Right atrium auricular region (tissue), 2 donors: ENCODE results near the gene EFCAB12. TPM values are rescaled to one million over a fixed set of nuclear protein-coding genes. Genes with fewer than 3 reads are reported as not detected.

Experiments
- DNase-seq: peaks from one replicate; pipeline ENCODE4 v3.0.0-alpha.2; 2019; ENCODE audit warnings: low spot score
- H3K27ac ChIP-seq, 2 donors: fragments of 200-600 bp; sonication (generic); 1 replicate in 1 of 2; 2 replicates in 1 of 2; pipeline ENCODE4 v1.5.1; 2016 to 2019
- H3K27me3 ChIP-seq, 2 donors: fragments of 200-600 bp; sonication (generic); one replicate each; pipeline versions ENCODE4 v1.5.1 to v1.6.0; 2017 to 2019
- H3K36me3 ChIP-seq: fragments of 200-600 bp; sonication (generic); one replicate; pipeline ENCODE4 v1.5.1; 2016
- H3K4me1 ChIP-seq, 2 donors: fragments of 200-600 bp; sonication (generic); one replicate each; pipeline versions ENCODE4 v1.5.1 to v1.6.0; 2017 to 2019
- H3K4me3 ChIP-seq, 2 donors: fragments of 200-600 bp; sonication (generic); 1 replicate in 1 of 2; 2 replicates in 1 of 2; pipeline ENCODE4 v1.5.1; 2017 to 2019; ENCODE audit warnings: mild to moderate bottlenecking in 1 of 2, moderate library complexity in 1 of 2
- H3K9me3 ChIP-seq, 2 donors: fragments of 200-600 bp; sonication (generic); one replicate each; pipeline ENCODE4 v1.5.1; 2019
- CTCF ChIP-seq, 2 donors: fragments of 200-600 bp; sonication (generic); IDR thresholded peaks; one replicate each; pipeline ENCODE4 v1.5.1; 2019; ENCODE audit warnings: antibody characterized with exemption in 2 of 2
- total RNA-seq, 2 donors: library from RNA; depleted of rRNA; stranded (reverse); fragments of >200 nt; gene quantifications; one replicate each; pipeline ENCODE4 v1.1.0, GENCODE V29; 2016

The EFCAB12 gene
- total RNA-seq, 2 donors from 2014 or later = 0.28 TPM; not detected in 1

GRCh38 chr3:129419476-129419875 lies 9.0 kb downstream of the EFCAB12 start:
- Histone ChIP-seq H3K27ac (no peak overlapping the region), H3K36me3 (no peaks in the 10 kb centered on the region), H3K4me3 (no peak overlapping the region), H3K9me3 (no peaks in the 10 kb centered on the region), H3K4me1 (peaks cover 0 to 16% of the 10 kb centered on the region in 2 donors), H3K27me3 (no peaks in the 10 kb centered on the region)
- no peak for TF ChIP-seq CTCF (IDR thresholded peaks at IDR 0.05)
- DNase-seq = no peak

- Histone ChIP-seq H3K36me3 (no peaks in the 10 kb centered on the region), H3K27me3 (no peaks in the 10 kb centered on the region), H3K4me3 (no peak overlapping the region), H3K9me3 (no peaks in the 10 kb centered on the region), H3K4me1 (peaks cover 0 to 28% of the 10 kb centered on the region in 2 donors), H3K27ac (peak overlapping the region in 1 of 2 donors; percentile 28)
- no peak for DNase-seq
- no peak for TF ChIP-seq CTCF (IDR thresholded peaks at IDR 0.05)
These were observed 10.1 kb downstream of the EFCAB12 start for GRCh38 chr3:129418041-129418973.

- peaks cover 0 to 38% of the 10 kb centered on the region in 2 donors for H3K4me1 ChIP-seq
- DNase-seq = no peak
- no peaks in the 10 kb centered on the region for H3K36me3 ChIP-seq
- H3K27me3 ChIP-seq = no peaks in the 10 kb centered on the region
- H3K9me3 ChIP-seq = no peaks in the 10 kb centered on the region
- no peak for TF ChIP-seq CTCF (IDR thresholded peaks at IDR 0.05)
- H3K27ac ChIP-seq = no peak overlapping the region
- H3K4me3 ChIP-seq = no peak overlapping the region
These were observed 11.1 kb downstream of the EFCAB12 start for GRCh38 chr3:129417326-129417725.

GRCh38 chr3:129416415-129416814 lies 12.0 kb downstream of the EFCAB12 start:
- H3K9me3 ChIP-seq = no peaks in the 10 kb centered on the region
- no peak for DNase-seq
- no peaks in the 10 kb centered on the region for H3K36me3 ChIP-seq
- no peaks in the 10 kb centered on the region for H3K27me3 ChIP-seq
- no peak for TF ChIP-seq CTCF (IDR thresholded peaks at IDR 0.05)
- H3K27ac ChIP-seq = no peak overlapping the region
- H3K4me1 ChIP-seq = peaks cover 0 to 40% of the 10 kb centered on the region in 2 donors
- no peak overlapping the region for H3K4me3 ChIP-seq

- DNase-seq = no peak
- Histone ChIP-seq H3K27me3 (no peaks in the 10 kb centered on the region), H3K4me1 (peaks cover 0 to 40% of the 10 kb centered on the region in 2 donors), H3K4me3 (no peak overlapping the region), H3K27ac (no peak overlapping the region), H3K36me3 (no peaks in the 10 kb centered on the region), H3K9me3 (no peaks in the 10 kb centered on the region)
- no peak for TF ChIP-seq CTCF (IDR thresholded peaks at IDR 0.05)
These were observed 12.6 kb downstream of the EFCAB12 start for GRCh38 chr3:129415830-129416229.
